Measurements from ENCODE around the gene HNRNPH2.

The HNRNPH2 gene

GRCh38 chrX:101407748-101408531, at the start of gene HNRNPH2, which contains the start of gene GLA:
TSS of gene HNRNPH2 (plus strand) at chrX:101408222. CDS start at chrX:101411989, 3,767 bp downstream.
TSS of gene GLA (minus strand) at chrX:101407925. CDS start at chrX:101407903, 22 bp downstream.
- DNase-seq (ENCODE audit: low read depth in 2 of 2), result peak; percentile 76 to 81

GRCh38 chrX:101359966-101360365, 48.1 kb upstream of the HNRNPH2 start:
- DNase-seq (ENCODE audit: low read depth in 2 of 2), result no peak

GRCh38 chrX:101360390-101360789, 47.6 kb upstream of the HNRNPH2 start:
- no peak for DNase-seq (ENCODE audit: low read depth in 2 of 2)

GRCh38 chrX:101362116-101362515, 45.9 kb upstream of the HNRNPH2 start:
- DNase-seq (ENCODE audit: low read depth in 2 of 2), result no peak

GRCh38 chrX:101362757-101363156, 45.3 kb upstream of the HNRNPH2 start:
- no peak for DNase-seq (ENCODE audit: low read depth in 2 of 2)

- no peak for DNase-seq (ENCODE audit: low read depth in 2 of 2)
Observed at GRCh38 chrX:101365301-101365795, 42.7 kb upstream of the HNRNPH2 start.

- DNase-seq (ENCODE audit: low read depth in 2 of 2), result no peak
Observed at GRCh38 chrX:101368800-101369199, 39.2 kb upstream of the HNRNPH2 start.

GRCh38 chrX:101369687-101370086, 38.3 kb upstream of the HNRNPH2 start:
- DNase-seq (ENCODE audit: low read depth in 2 of 2), result no peak

GRCh38 chrX:101370888-101371504, 37.0 kb upstream of the HNRNPH2 start:
- no peak for DNase-seq (ENCODE audit: low read depth in 2 of 2)

GRCh38 chrX:101377547-101377946, 30.5 kb upstream of the HNRNPH2 start:
- DNase-seq (ENCODE audit: low read depth in 2 of 2), result no peak

- no peak for DNase-seq (ENCODE audit: low read depth in 2 of 2)
Observed at GRCh38 chrX:101383679-101384205, 24.3 kb upstream of the HNRNPH2 start.

- no peak for DNase-seq (ENCODE audit: low read depth in 2 of 2)
Observed at GRCh38 chrX:101385026-101385684, 22.9 kb upstream of the HNRNPH2 start.

GRCh38 chrX:101385795-101386541, 22.1 kb upstream of the HNRNPH2 start, which contains the start of gene BTK:
TSS of gene BTK (minus strand) at chrX:101386191. CDS start at chrX:101375284, 10,907 bp downstream.
- no peak for DNase-seq (ENCODE audit: low read depth in 2 of 2)

GRCh38 chrX:101386542-101386885, 21.5 kb upstream of the HNRNPH2 start:
- no peak for DNase-seq (ENCODE audit: low read depth in 2 of 2)

- DNase-seq (ENCODE audit: low read depth in 2 of 2), result no peak
Observed at GRCh38 chrX:101388604-101389003, 19.4 kb upstream of the HNRNPH2 start.

- DNase-seq (ENCODE audit: low read depth in 2 of 2), result peak; percentile 68 to 70
Observed at GRCh38 chrX:101390664-101391525, 17.1 kb upstream of the HNRNPH2 start, which contains the start of gene RPL36A. TSS of gene RPL36A (plus strand) at chrX:101391011. CDS start at chrX:101391044, 33 bp downstream.

GRCh38 chrX:101391831-101392230, 16.2 kb upstream of the HNRNPH2 start:
- DNase-seq (ENCODE audit: low read depth in 2 of 2), result no peak

GRCh38 chrX:101393530-101394305, 14.3 kb upstream of the HNRNPH2 start:
- no peak for DNase-seq (ENCODE audit: low read depth in 2 of 2)

GRCh38 chrX:101394372-101394771, 13.7 kb upstream of the HNRNPH2 start:
- no peak for DNase-seq (ENCODE audit: low read depth in 2 of 2)

- no peak for DNase-seq (ENCODE audit: low read depth in 2 of 2)
Observed at GRCh38 chrX:101395789-101396188, 12.2 kb upstream of the HNRNPH2 start.
